Measurements from ENCODE around the gene NEMF.
A peak's percentile ranks its signal among the peaks of the same experiment; 100 is the strongest.
"Not testable (repeated sequence)": the region's sequence is repeated elsewhere in the genome, so short reads cannot be mapped to it uniquely, and the experiment has no call there.

Gene NEMF

DNA sequence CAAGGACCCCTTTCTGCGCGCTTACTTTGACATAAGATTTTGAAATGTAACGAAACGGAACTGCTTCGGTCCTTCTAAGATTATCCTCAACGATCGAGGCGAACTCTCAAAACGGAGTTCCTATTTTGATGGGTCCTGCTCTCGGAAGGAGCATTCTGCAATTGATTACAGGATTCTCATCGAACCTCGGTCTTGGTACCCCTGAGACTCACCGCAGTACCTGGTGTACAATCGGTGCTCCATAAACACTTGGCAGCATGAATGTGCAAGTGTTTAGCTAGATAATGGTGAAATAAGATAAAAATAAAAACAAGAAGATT, 530 bp upstream of the NEMF start:
- in situ Hi-C loops (cut with HindIII; ENCODE audit: low pct_ligation_motif_present, low sequenced_read_pairs) = loop anchor here (25.0 kb wide), 1 partner anchor 134 kb away; no protein-coding TSS in a partner anchor
- H3K27ac ChIP-seq = no peak overlapping the region
- peak overlapping the region; percentile 91 for H3K4me3 ChIP-seq (ENCODE audit: low read depth, low read length)
- peaks cover 12% of the 10 kb centered on the region for H3K36me3 ChIP-seq (replicated peaks)
- H3K27me3 ChIP-seq (replicated peaks) = no peaks in the 10 kb centered on the region
- DNase-seq = no peak
- TF ChIP-seq, protein P1, sequence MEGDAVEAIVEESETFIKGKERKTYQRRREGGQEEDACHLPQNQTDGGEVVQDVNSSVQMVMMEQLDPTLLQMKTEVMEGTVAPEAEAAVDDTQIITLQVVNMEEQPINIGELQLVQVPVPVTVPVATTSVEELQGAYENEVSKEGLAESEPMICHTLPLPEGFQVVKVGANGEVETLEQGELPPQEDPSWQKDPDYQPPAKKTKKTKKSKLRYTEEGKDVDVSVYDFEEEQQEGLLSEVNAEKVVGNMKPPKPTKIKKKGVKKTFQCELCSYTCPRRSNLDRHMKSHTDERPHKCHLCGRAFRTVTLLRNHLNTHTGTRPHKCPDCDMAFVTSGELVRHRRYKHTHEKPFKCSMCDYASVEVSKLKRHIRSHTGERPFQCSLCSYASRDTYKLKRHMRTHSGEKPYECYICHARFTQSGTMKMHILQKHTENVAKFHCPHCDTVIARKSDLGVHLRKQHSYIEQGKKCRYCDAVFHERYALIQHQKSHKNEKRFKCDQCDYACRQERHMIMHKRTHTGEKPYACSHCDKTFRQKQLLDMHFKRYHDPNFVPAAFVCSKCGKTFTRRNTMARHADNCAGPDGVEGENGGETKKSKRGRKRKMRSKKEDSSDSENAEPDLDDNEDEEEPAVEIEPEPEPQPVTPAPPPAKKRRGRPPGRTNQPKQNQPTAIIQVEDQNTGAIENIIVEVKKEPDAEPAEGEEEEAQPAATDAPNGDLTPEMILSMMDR (IDR thresholded peaks at IDR 0.05; ENCODE audit: low read depth, low read length, missing control alignments) = no peak

DNA sequence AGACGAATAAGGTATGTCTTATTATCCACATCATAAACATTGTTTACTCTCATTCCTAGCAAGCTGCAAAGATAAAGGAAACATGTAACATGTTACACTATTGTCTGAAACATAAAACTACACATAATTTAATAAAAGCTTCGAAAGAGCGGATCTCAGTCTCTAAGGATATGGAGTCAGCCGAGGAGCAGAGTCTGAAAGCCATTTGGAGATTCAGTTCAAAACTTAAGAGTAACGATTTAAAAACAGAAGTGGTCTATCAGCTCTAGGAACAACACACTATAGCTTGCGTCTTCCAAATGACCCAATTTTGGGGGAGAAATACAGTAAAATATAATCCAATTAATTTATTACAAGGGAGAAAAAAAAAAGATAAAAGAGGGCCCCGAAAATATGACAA, 775 bp downstream of the NEMF start:
- in situ Hi-C loops (cut with HindIII; ENCODE audit: low pct_ligation_motif_present, low sequenced_read_pairs) = loop anchor here (25.0 kb wide), 1 partner anchor 135 kb away; no protein-coding TSS in a partner anchor
- H3K36me3 ChIP-seq (replicated peaks) = peaks cover 13% of the 10 kb centered on the region
- TF ChIP-seq, protein P1 (IDR thresholded peaks at IDR 0.05; ENCODE audit: low read depth, low read length, missing control alignments) = no peak
- peak overlapping the region; percentile 91 for H3K4me3 ChIP-seq (ENCODE audit: low read depth, low read length)
- peak overlapping the region; percentile 74 for H3K27ac ChIP-seq
- DNase-seq = no peak
- no peaks in the 10 kb centered on the region for H3K27me3 ChIP-seq (replicated peaks)

DNA sequence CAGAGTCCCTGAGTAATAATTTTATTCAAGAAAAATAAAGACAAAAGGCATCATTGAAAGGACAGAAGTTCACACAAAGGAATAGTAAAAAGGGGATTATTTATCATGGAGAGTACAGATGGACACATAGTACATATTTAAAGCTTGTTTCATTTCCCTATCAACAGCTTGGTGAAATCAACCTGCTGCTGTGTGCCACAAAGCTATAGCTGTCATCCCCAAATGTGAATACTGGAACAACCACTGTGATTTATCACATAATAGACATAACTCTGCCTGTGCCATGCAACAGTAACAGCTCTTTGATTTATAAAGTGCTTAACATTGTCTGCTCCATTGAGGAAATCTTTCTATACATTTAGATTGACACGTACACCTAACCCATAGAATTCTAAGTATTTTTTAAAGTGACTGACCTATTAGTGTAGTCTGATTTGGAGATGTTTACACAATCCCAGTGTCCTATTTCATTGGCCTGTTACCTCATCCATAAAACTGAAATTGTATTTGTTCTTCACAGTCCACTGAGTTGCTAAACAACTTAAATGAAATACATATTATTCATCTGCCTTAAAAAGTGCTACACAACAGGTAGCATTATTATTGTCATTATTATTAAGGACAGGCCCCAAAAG, 3.3 kb downstream of the NEMF start:
- no peak overlapping the region for H3K27ac ChIP-seq
- peaks cover 31% of the 10 kb centered on the region for H3K36me3 ChIP-seq (replicated peaks)
- H3K27me3 ChIP-seq (replicated peaks) = no peaks in the 10 kb centered on the region
- DNase-seq = no peak
- H3K4me3 ChIP-seq (ENCODE audit: low read depth, low read length) = no peak overlapping the region
- in situ Hi-C loops (cut with HindIII; ENCODE audit: low pct_ligation_motif_present, low sequenced_read_pairs) = no loop called here
- TF ChIP-seq, protein P1 (IDR thresholded peaks at IDR 0.05; ENCODE audit: low read depth, low read length, missing control alignments) = no peak

DNA sequence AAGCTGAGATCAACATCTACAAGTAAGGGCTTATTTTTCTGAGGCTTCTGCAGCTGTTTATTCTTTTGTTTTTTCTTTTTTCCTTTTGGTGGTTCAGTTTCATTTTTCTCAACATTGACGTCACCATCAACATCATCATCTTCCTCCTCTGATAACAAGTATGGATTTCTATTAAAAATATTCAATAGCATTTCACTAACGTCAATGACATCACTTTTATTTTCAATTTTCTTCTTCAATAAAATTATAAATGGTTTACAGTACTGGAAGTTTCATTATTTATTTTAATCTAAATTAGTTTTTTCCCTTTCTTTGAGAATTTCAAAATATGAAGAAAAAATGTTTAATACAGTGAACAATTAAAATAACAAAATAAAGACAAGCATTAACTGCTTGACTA, 23.9 kb downstream of the NEMF start:
- H3K27me3 ChIP-seq (replicated peaks) = no peaks in the 10 kb centered on the region
- TF ChIP-seq, protein P1 (IDR thresholded peaks at IDR 0.05; ENCODE audit: low read depth, low read length, missing control alignments) = no peak
- in situ Hi-C loops (cut with HindIII; ENCODE audit: low pct_ligation_motif_present, low sequenced_read_pairs) = no loop called here
- H3K36me3 ChIP-seq (replicated peaks) = peaks cover 56% of the 10 kb centered on the region
- H3K4me3 ChIP-seq (ENCODE audit: low read depth, low read length) = no peak overlapping the region
- DNase-seq = no peak
- no peak overlapping the region for H3K27ac ChIP-seq

- in situ Hi-C loops (cut with HindIII; ENCODE audit: low pct_ligation_motif_present, low sequenced_read_pairs) = no loop called here
- TF ChIP-seq, protein P1 (IDR thresholded peaks at IDR 0.05; ENCODE audit: low read depth, low read length, missing control alignments) = no peak
- H3K27me3 ChIP-seq (replicated peaks) = no peaks in the 10 kb centered on the region
- no peak overlapping the region for H3K4me3 ChIP-seq (ENCODE audit: low read depth, low read length)
- no peak overlapping the region for H3K27ac ChIP-seq
- peaks cover 51% of the 10 kb centered on the region for H3K36me3 ChIP-seq (replicated peaks)
- no peak for DNase-seq
Observed at GRCh38 chr14:49820176-49820575, 32.4 kb downstream of the NEMF start.

DNA sequence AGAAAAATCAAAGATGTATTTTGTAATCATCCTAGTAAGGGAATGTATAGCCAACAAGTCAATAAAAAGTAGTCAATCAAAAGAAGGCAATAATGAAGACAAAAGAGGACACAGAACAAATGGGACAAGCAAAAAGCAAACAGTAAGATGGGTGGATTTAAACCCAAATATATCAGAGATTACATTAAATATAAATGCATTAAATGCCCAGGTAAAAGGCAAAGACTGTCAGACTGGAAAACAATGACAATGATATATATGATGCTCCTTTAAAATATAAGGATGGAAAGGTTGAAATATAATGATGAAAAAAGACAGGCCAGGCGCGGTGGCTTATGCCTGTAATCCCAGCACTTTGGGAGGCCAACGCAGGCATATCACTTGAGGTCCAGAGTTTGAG, 35.7 kb downstream of the NEMF start:
- H3K36me3 ChIP-seq (replicated peaks) = peaks cover 53% of the 10 kb centered on the region
- TF ChIP-seq, protein P1 (IDR thresholded peaks at IDR 0.05; ENCODE audit: low read depth, low read length, missing control alignments) = no peak
- no peak overlapping the region for H3K27ac ChIP-seq
- no peaks in the 10 kb centered on the region for H3K27me3 ChIP-seq (replicated peaks)
- no peak for DNase-seq
- no peak overlapping the region for H3K4me3 ChIP-seq (ENCODE audit: low read depth, low read length)
- in situ Hi-C loops (cut with HindIII; ENCODE audit: low pct_ligation_motif_present, low sequenced_read_pairs) = no loop called here

DNA sequence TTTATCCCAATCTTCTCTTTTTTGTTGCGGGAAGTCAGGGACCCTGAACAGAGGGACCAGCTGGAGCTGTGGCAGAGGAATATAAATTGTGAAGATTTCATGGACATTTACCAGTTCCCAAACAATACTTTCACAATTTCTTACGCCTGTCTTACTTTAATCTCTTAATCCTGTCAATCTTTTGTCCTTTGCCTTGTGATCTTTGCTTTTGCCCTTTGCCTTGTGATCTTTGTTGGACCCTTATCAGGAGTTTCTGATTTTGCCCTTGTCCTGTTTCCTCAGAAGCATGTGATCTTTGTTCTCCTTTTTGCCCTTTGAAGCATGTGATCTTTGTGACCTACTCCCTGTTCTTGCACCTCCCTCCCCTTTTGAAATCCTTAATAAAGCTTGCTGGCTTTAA, 36.5 kb downstream of the NEMF start:
- H3K27me3 ChIP-seq (replicated peaks); H3K4me3 ChIP-seq (ENCODE audit: low read depth, low read length); H3K27ac ChIP-seq; in situ Hi-C loops (cut with HindIII; ENCODE audit: low pct_ligation_motif_present, low sequenced_read_pairs); DNase-seq: not testable (repeated sequence)
- peaks cover 59% of the 10 kb centered on the region for H3K36me3 ChIP-seq (replicated peaks)
